Caki2 (cell line): ENCODE data around the gene COX7B2. TPM values are rescaled to one million over a fixed set of nuclear protein-coding genes. Genes with fewer than 3 reads are reported as not detected.
A peak's percentile ranks its signal among the peaks of the same experiment; 100 is the strongest.

Source experiments
- DNase-seq: peaks from one replicate; pipeline ENCODE4 v3.0.0-alpha.2; 2015; ENCODE audit warnings: low read depth
- in situ Hi-C: cut with HindIII; loops from 2 replicates; pipeline ENCODE4 v1.10.0; 2016; ENCODE audit warnings: low sequenced_read_pairs, low pct_unique_long_range_greater_than_20kb, mixed read lengths
- total RNA-seq: library from RNA; depleted of rRNA; stranded (reverse); fragments of >200 nt; shearing (Covaris generic); gene quantifications from 2 replicates; pipeline ENCODE4 v1.2.3, GENCODE V29; 2014; ENCODE audit warnings: low replicate concordance; rRNA removed

The COX7B2 gene, protein sequence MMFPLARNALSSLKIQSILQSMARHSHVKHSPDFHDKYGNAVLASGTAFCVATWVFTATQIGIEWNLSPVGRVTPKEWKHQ
- not detected in 2 replicates for total RNA-seq

DNA sequence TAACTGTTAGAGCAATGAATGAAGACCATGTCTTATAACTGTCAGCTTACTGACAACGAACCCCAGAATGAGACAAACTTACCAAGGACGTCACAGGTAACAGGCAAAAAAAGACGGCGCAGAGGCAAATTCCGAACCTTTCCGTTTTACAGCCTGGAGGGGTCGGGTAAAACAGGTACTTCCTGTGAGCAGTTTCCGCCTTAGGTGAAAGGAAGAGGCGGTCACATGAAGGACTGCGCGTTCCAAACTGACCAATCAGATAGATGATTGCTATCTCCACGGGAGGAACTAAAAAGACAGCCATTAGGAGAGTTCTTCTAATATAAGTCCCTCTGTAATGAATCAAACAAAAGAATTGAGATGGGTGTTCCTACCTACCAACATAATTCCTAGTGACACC is at the start of gene COX7B2:
Gene COX7B2, minus strand, starts transcription at position 168 of the 400 bp plus-strand sequence. CDS start 174,053 bp downstream, outside the sequence.
- in situ Hi-C loops: no loop called here

DNA sequence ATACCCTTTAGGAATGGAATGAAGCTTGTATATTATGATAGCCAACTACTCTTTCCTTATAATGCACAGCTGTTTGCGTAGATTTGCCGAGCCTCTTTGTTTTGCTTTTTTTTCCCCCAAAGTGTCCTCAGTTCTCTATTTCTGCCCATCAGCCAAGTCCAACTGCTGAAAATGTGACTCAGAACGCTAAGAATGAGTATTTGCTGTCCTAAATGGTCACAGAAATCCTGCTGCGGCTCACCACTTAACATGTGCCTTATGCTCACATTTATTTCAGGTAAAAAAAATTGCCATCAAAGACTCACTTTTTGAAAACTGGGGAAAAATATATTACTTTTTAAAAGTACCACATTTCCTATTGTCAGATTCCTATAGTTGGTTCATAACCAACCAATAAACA is 47.4 kb upstream of the COX7B2 start:
- no peak for DNase-seq
- in situ Hi-C loops: no loop called here

More for the DNA sequence above, at the start of gene COX7B2:
- DNase-seq: no peak

DNA sequence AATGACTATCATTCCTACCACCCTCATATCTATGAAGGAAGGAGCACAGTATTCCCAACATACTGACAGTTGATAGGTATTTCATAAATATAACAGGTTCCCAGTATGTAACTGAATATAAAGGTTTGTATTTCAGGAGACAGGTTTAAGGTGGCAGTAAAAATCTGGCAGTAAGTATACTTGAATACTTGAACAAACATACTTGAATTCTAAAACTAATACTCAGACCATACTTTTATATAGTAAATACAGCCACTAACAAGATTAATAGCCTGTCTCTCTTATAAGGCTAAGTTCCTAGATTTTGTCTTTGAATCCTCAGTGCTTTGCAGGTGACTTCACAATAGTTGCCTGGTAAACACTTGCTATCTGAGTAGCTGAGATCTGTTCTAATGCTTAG is 46.6 kb upstream of the COX7B2 start:
- in situ Hi-C loops: no loop called here
- DNase-seq: no peak

DNA sequence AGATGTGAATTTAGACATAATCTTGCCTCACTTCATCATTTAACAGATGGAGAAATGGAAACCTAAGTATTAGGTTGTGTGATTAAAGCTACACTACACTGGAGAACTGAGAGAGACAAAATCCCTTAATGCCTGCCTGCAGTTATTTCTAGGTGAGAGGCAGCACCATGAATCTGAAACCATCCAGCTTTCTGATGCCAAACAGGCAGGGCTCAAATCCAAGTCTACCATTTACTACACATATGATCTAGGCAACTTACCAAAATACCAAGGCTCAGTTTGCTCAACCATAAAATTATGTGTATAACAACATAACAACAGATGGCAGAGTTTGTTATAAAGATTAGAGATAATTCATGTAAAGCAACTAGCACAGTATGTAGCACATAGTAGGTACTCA is 45.6 kb upstream of the COX7B2 start:
- in situ Hi-C loops: no loop called here

DNA sequence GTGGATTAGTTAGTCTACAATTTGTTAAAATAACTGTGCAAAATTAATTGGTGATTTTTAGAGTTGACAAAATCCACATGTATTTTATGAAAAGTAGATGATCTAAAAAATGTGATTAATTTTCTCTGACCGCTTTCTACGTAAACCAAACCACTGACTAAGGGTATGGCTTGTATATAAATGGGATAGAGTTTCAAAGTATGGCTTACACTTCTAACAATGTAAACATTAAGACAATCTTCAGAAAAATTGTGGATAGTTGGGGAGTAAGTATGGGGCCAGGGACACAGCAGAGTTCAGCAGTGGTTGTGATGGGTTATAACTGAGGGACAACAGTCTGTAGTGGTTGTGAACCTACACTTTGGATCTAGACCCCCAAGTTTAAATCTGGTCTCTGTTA is 44.5 kb upstream of the COX7B2 start:
- in situ Hi-C loops: no loop called here
- no peak for DNase-seq

More for the DNA sequence above, 45.6 kb upstream of the COX7B2 start:
- no peak for DNase-seq

DNA sequence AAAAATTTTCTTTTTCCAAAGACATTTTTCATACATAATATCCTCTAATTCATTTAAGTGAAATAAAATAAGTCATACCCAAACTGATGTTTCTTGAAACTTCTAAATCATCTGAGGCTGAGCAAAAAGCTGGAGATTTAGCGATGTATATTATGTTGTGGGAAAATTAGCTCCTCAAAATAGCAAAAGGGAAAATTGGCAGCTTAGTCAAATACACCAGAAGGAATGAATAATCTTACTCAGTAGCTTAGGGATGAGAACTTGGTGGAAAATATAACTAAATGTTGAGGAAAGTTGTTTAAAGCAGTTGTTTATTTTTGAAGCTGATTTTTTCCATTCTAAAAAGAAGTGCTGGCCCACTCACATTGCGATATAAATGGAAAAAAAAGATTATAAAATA is 43.4 kb upstream of the COX7B2 start:
- in situ Hi-C loops: no loop called here
- DNase-seq: no peak

DNA sequence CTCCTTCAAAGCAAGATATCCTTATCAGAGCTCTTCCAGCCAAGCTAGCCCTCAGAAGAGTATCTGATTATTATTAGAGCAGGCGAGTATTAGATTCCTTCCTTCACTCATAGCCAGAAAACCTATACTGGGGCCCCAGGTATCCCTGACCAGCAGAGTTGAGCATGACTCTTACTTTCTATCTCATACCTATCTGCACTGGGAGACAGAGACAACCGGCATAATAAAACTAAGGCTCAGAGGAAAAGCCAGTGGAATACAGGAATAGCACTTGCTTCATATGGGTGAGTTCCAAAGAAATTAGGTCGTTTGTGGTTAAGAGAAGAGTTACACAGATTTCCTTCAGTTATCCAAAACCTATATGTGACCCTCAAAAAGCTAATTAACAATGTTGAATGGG is 41.8 kb upstream of the COX7B2 start:
- DNase-seq: no peak
- in situ Hi-C loops: no loop called here

DNA sequence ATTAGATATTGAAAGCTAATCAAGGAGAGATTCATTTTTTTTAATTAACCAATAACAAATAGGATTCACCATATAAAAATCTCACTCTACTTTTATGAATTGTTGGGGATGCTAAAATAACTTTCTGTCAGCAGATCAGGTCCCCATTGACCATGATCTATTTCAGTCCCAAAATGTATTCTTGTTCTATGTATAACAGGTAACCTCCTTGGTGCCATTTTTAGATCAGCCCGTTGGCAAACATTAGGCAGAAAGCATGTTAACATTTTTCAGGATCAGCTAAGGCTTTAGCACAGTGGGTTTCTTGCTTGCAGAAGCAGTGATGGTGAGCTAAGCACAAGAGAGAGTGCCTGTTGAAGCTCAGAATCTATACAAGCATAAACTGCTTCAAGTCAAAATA is 40.8 kb upstream of the COX7B2 start:
- no peak for DNase-seq
- in situ Hi-C loops: no loop called here

DNA sequence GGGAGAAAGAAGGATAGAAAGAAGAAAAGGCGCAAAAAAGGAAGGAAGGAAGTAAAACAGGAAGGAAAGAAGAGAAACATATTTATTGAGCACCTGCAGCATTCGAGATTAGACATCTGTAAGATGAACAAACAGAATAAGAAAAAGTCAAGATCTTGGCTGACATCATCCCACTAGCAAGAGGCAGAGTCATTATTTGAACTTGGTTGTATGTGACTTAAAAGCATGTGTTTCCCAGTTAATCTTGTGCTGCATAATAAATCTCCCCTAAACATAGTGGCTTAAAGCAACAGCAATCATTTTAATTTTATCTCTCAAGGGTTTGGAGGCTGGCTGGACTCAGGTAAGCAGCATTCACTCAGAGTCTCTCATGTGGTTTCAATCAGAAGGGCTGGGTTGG is 38.5 kb upstream of the COX7B2 start:
- in situ Hi-C loops: no loop called here
- no peak for DNase-seq

DNA sequence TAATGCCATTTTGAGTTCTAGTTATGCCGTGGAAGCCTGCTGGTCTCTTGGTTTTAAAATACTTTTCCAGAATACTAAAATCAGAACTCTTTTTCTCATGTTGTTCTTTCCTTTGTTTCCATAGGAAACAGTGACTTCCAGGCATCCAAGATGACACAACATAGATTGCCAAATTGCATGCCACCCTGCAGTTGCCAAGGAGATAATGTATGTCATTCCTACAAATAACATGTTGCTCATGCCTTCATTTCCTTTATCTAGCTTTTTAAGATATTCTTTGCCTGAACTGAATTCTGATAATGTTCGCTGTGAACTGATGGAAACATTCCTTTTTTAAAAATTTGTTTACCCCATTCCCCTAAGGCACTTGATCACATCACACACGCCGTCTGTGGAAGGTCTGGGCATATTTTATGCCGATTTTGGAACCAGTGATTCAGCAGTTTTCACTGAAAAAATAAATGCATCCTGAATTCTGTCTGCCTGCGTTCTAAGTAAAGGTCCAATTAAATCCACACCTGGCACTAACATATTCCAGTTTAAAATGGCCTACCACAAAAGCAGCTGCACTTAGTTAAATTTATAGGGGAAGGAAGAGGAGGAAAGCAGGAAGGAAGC is 38.0 kb upstream of the COX7B2 start:
- in situ Hi-C loops: no loop called here
- no peak for DNase-seq

DNA sequence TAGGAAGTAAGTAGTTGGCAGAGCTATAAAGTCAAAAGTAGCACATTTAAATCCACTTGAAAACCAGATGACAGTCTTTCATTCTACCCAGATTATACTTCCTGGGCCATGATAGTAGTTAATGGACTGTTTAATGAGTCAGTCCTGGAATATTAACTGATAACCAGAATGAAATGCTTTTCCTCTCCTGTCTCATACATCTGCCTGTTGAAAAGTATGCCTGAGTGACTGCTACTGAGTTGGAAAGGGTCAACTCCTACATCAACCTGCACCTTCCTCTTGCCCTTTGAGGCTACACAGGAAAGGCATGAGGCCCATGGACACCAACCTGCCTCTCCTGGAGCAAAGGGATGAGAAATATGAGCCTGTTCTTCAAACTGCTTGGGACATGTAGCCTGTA is 36.0 kb upstream of the COX7B2 start:
- in situ Hi-C loops: no loop called here
- DNase-seq: no peak

DNA sequence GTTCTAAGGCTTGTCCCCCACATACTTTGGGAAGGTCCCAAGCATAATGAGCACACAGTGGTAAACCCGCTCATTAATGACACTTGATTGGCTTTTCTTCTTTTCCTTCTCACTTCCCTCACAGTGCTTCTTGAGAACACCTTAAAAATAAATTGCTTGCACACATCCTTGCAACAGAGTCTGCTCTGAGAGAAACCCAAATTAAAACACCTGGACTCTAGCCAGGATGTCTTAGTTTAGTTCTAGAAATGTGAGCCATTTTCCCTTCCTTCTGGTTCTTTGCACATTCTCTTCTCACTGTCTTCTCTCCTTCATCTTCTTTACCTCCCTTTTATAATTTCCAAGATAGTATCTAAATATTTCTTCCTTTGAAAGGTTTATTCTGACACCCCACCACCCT is 35.3 kb upstream of the COX7B2 start:
- DNase-seq: no peak
- in situ Hi-C loops: no loop called here

DNA sequence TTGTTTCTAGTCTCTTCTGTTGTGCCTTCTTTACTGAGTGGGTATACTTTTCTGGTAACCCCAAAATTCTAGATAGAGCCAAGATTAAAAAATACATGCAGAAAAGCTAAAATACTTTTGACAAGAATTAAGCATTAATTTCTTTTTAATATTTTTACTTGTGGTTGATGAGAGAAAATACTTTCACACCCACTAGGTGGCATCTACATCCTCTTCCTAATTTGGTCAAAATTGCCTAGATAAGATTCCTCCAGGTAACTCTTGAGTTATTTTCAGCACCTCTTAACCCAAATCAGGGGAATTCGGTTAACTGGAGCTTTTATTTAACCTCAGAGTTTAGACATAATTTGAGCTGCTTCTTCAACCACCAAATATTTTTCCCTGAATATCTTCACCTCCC is 28.4 kb upstream of the COX7B2 start:
- in situ Hi-C loops: no loop called here
- DNase-seq: peak; percentile 17

DNA sequence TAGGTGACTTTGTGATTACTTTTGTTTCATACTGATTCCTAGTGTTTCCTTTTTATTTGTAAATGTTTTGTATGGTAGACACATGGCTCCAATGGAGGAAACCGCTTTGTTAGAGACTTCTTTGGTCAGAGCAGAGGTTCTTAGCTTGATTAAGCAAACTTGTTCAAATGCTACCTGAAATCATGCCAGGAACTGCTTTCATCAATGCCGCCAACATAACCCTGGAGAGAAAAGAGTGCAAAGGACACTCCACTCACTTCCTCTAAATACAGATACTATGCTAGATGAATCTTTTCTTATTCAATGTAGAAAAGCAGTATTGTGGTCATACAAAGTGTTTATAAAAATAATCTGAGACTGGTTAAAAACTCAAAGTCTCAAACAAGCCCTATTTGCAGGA is 25.7 kb upstream of the COX7B2 start:
- in situ Hi-C loops: no loop called here
- DNase-seq: no peak

DNA sequence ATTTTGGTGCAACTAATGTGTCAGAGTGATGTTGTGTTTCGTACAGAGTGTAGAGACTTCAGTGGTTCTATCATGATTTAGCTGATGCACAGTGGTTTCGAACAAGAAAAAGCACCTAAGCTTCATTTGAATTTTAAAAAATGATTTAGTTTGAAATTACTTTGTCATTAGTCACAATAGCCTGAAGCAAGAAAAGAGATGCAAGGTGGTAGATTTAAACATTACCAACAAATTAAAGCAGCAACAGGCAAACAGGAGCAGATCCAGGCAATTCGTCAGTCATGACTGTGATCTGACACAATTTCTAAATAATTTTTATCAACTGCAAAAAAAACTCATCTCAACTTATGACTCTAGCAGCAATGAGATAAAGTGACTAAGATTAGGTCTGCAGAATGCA is 24.6 kb upstream of the COX7B2 start:
- DNase-seq: peak; percentile 9
- in situ Hi-C loops: no loop called here

DNA sequence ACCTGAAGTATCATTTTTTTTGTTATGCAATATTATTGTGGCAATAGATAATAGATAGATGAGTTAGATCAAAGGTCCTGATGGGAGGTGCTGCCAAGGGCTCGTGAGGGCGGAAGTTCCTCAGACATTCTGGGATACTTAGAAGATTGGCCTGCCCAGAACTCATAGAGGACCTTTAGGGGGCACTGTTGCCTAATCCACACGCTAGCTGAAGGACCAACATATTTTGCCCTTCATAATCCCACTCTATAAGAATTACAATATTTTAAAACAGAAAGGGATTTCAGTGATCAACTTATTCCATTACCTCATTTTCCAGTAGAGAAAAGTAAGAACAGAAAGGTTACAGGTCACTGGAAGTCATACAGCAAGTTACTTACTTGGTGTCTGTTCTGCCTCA is 22.9 kb upstream of the COX7B2 start:
- in situ Hi-C loops: no loop called here
- DNase-seq: peak; percentile 10

DNA sequence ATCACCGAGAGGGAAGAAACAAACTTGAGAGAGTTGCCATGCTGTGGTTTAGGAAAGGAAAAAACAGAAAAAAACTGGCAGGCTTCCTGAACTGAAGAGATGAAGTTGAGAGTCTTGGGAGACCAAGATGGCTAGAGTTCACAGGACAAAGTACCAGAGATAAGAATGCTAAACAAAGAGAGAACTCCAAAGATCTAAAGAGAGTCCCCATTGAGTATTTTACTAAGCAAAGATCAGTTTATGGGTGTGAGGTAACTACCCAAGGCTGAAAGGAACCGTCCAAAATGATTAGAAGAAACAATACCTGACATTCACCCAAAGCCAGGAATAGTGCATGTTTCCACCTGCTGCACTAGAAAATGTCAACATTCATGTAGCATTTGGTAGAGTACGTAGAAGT is 21.8 kb upstream of the COX7B2 start:
- in situ Hi-C loops: no loop called here
- DNase-seq: no peak

DNA sequence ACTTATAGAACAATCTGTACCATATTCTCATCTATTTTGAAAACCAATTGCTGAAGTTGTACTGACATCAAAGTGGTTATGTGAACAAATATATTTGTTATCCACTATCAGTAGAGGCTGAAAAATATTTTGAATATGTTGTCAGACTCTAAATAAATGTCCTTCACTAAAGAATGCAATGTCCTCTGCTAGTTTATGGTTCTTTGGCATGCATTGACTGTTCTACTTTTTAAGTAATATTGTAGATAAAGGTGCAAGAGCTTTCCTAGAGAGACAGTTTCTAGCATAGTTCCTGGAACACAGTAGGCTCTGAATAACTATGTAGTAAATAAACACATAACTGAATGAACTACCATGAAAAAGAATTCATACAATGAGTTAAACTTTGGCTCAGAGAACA is 18.2 kb upstream of the COX7B2 start:
- in situ Hi-C loops: no loop called here
- DNase-seq: no peak

DNA sequence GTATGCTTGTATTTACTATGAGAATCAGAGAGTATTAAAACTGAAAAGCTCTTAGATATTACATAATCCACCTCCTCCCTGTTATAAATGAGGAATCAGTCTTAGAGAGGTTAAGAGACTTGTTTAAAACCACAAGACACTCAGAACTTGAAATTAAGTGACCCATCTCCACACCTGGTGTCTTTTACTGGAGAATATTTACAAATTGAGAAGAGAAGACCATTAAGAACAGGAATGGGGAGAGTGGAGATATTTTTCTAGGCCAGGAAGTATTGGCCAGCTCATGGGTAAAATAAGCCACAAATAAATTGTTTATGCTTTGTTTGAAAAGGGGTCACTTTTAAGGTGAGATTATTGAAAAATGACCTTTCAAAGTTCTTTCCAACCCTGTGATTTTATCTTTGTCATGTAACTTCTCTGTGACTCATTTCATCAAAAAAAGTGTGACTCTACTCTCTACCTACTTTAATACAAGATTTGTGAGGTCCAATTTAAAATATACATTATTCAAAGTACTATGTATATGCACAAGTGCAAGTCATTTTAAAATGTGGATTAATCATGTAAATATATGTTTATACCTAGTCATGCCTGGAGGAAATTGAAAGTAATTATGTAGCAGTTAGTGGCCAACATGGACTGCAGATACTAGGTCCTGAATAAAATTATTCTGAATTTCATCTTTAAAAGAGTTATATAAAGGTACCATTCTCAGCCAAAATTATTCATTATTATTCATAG is 15.9 kb upstream of the COX7B2 start:
- in situ Hi-C loops: no loop called here
- no peak for DNase-seq

DNA sequence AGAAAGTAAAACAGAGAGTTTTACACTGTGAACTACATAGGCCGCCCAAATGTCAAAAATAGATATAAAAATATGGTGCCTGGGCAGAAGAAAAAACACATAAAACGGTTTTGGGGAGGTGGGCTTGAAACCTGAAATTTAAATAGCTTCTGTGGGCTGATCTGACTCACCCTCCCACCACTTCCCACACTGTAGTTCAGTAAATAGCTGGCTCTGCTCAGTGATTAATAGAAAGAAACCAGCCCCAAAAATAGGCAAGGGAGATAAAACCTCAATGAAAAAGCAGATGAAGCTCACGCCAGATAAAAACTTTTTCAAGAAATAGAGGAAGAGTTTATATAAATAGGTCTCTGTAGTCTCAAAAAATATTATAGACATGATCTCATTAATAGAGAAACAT is 13.2 kb upstream of the COX7B2 start:
- no peak for DNase-seq
- in situ Hi-C loops: no loop called here
